NT2/D1 (cell line): ENCODE measurements around the gene CCN2.

ENCODE experiments used
- YY1 ChIP-seq: IDR thresholded peaks from 2 replicates; pipeline ENCODE4 v1.6.1; 2011; ENCODE audit not compliant: insufficient read length, insufficient read depth
- ZNF274 ChIP-seq: IDR thresholded peaks from 2 replicates; pipeline ENCODE4 v1.6.1; 2011; ENCODE audit warnings: mild to moderate bottlenecking, low read depth, low read length

- TF ChIP-seq ZNF274 (no peak), YY1 (no peak)
Measured at GRCh38 chr6:131900231-131900630, 50.9 kb downstream of the CCN2 start.
